Measurements from ENCODE around the gene SLFNL1. TPM values are rescaled to one million over a fixed set of nuclear protein-coding genes. Genes with fewer than 3 reads are reported as not detected.

The SLFNL1 gene
- total and polyA plus RNA-seq, 2 donors (not counting 1 experiment from before 2014, with no cell fraction given) = 0.18 to 1.2 TPM

- TF ChIP-seq, protein P1, sequence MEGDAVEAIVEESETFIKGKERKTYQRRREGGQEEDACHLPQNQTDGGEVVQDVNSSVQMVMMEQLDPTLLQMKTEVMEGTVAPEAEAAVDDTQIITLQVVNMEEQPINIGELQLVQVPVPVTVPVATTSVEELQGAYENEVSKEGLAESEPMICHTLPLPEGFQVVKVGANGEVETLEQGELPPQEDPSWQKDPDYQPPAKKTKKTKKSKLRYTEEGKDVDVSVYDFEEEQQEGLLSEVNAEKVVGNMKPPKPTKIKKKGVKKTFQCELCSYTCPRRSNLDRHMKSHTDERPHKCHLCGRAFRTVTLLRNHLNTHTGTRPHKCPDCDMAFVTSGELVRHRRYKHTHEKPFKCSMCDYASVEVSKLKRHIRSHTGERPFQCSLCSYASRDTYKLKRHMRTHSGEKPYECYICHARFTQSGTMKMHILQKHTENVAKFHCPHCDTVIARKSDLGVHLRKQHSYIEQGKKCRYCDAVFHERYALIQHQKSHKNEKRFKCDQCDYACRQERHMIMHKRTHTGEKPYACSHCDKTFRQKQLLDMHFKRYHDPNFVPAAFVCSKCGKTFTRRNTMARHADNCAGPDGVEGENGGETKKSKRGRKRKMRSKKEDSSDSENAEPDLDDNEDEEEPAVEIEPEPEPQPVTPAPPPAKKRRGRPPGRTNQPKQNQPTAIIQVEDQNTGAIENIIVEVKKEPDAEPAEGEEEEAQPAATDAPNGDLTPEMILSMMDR (IDR thresholded peaks at IDR 0.05) = no peak
- TF ChIP-seq EZH2 (IDR thresholded peaks at IDR 0.05; ENCODE audit: borderline replicate concordance, insufficient read depth, low read depth, low read length, poor library complexity, severe bottlenecking) = no peak
Measured at GRCh38 chr1:41024953-41025352, 3.4 kb upstream of the SLFNL1 start.

DNA sequence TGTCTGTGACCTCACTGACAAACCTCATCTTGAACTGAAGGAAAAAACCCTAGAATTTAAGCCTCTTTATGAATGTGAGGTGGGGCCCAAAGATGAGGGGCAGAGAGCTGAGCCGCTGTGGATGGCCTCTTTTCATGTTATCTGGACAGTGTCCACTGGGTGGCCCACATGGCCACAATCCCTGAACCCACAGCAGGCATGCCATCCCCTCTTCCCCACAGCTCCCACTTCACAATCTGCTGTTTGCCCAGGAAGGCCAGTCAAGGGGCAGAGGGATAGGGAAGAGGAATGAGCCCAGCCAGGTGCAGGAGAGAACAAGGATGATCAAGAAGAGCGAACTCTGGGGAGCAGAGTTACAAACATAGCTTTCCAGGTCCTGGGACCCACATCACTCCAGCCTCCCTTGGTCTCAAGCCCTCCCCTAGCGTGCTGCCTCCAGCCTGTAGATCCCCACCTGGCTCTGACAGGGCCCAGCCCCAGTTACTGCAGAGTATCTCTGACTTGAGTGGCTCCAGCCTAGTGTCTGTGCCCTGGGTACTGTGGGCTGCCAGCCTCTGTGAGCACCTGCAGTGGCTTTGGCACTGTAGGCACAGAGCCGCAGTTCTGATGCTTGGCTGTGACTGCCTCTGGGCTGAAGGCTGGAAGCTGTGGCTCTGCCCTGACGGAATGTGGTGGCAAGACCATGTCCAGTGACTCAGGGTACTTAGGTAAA, 1.9 kb upstream of the SLFNL1 start:
- intact Hi-C loops (cut with micrococcal nuclease) = no loop called here
- no peak overlapping the region for H2AFZ ChIP-seq (ENCODE audit: insufficient read depth, low read depth, low read length, poor library complexity, severe bottlenecking)
- no peak overlapping the region for H3K27ac ChIP-seq (ENCODE audit: low read length in 2 of 2)
- peaks cover 27% of the 10 kb centered on the region for H3K4me1 Mint-ChIP-seq
- H3K9me3 Mint-ChIP-seq (ENCODE audit: insufficient read depth) = no peaks in the 10 kb centered on the region
- 99% methylated on average over 4 of the region's 5 CpGs for WGBS (ENCODE audit: insufficient coverage)
- H3K27ac Mint-ChIP-seq = peak overlapping the region; percentile 64
- no peak overlapping the region for H3K4me3 ChIP-seq (ENCODE audit: control extremely low read depth in 1 of 5, extremely low read depth in 1 of 5, insufficient read depth in 1 of 5, low read depth in 2 of 5, low read length in 4 of 5)
- CTCF ChIA-PET = no interaction called here
- peaks cover 0 to 7% (median 0%) of the 10 kb centered on the region in 3 donors for H3K9me3 ChIP-seq (ENCODE audit: control extremely low read depth in 1 of 3, control insufficient read depth in 2 of 3, insufficient read depth in 1 of 3, low read length in 2 of 3)
- POLR2A ChIA-PET = no interaction called here
- no peak overlapping the region for H3K9ac ChIP-seq (ENCODE audit: low read length)
- H3K27me3 Mint-ChIP-seq = no peaks in the 10 kb centered on the region
- H3K27me3 ChIP-seq (replicated peaks in 1 of 4; ENCODE audit: control extremely low read depth in 1 of 4, control insufficient read depth in 3 of 4, insufficient read depth in 4 of 4, low read length in 3 of 4) = no peaks in the 10 kb centered on the region
- no peaks in the 10 kb centered on the region for H4K20me1 ChIP-seq (ENCODE audit: control insufficient read depth, insufficient read depth, low read length, poor library complexity, severe bottlenecking)
- TF ChIP-seq, protein P1 (IDR thresholded peaks at IDR 0.05) = no peak
- H3K4me3 Mint-ChIP-seq = no peak overlapping the region
- peaks cover 16 to 34% of the 10 kb centered on the region in 2 donors for H3K4me1 ChIP-seq (ENCODE audit: control insufficient read depth in 2 of 2, insufficient read depth in 2 of 2, low read length in 2 of 2)
- no peak for DNase-seq
- ATAC-seq (ENCODE audit: low read depth) = no peak
- peaks cover 1 to 11% of the 10 kb centered on the region in 2 experiments for H3K36me3 ChIP-seq (replicated peaks in 1 of 2; ENCODE audit: control extremely low read depth in 1 of 2, control insufficient read depth in 1 of 2, extremely low read depth in 1 of 2, insufficient read depth in 2 of 2, low read length in 1 of 2)
- H3K79me2 ChIP-seq (ENCODE audit: control insufficient read depth, insufficient read depth, low read length) = no peaks in the 10 kb centered on the region
- H3K4me2 ChIP-seq (replicated peaks; ENCODE audit: low read depth, low read length, poor library complexity, severe bottlenecking) = no peak overlapping the region

More at GRCh38 chr1:41024953-41025352, 3.4 kb upstream of the SLFNL1 start:
- Histone ChIP-seq H3K27ac (ENCODE audit: low read length in 2 of 2) (peak overlapping the region in 1 of 2 donors; percentile 32), H3K79me2 (ENCODE audit: control insufficient read depth, insufficient read depth, low read length) (no peaks in the 10 kb centered on the region), H3K4me3 (ENCODE audit: control extremely low read depth in 1 of 5, extremely low read depth in 1 of 5, insufficient read depth in 1 of 5, low read depth in 2 of 5, low read length in 4 of 5) (no peak overlapping the region), H3K27me3 (replicated peaks in 1 of 4; ENCODE audit: control extremely low read depth in 1 of 4, control insufficient read depth in 3 of 4, insufficient read depth in 4 of 4, low read length in 3 of 4) (no peaks in the 10 kb centered on the region), H3K36me3 (replicated peaks in 1 of 2; ENCODE audit: control extremely low read depth in 1 of 2, control insufficient read depth in 1 of 2, extremely low read depth in 1 of 2, insufficient read depth in 2 of 2, low read length in 1 of 2) (peaks cover 1 to 16% of the 10 kb centered on the region in 2 experiments), H3K9me3 (ENCODE audit: control extremely low read depth in 1 of 3, control insufficient read depth in 2 of 3, insufficient read depth in 1 of 3, low read length in 2 of 3) (peaks cover 0 to 7% (median 0%) of the 10 kb centered on the region in 3 donors), H2AFZ (ENCODE audit: insufficient read depth, low read depth, low read length, poor library complexity, severe bottlenecking) (no peak overlapping the region), H4K20me1 (ENCODE audit: control insufficient read depth, insufficient read depth, low read length, poor library complexity, severe bottlenecking) (no peaks in the 10 kb centered on the region), H3K4me2 (replicated peaks; ENCODE audit: low read depth, low read length, poor library complexity, severe bottlenecking) (no peak overlapping the region), H3K9ac (ENCODE audit: low read length) (no peak overlapping the region), H3K4me1 (ENCODE audit: control insufficient read depth in 2 of 2, insufficient read depth in 2 of 2, low read length in 2 of 2) (peaks cover 16 to 34% of the 10 kb centered on the region in 2 donors)
- ChIA-PET POLR2A (no interaction called here), CTCF (no interaction called here)
- intact Hi-C loops (cut with micrococcal nuclease) = no loop called here
- H3K4me1 Mint-ChIP-seq = peaks cover 22% of the 10 kb centered on the region
- ATAC-seq (ENCODE audit: low read depth) = no peak
- no peaks in the 10 kb centered on the region for H3K9me3 Mint-ChIP-seq (ENCODE audit: insufficient read depth)
- WGBS (ENCODE audit: insufficient coverage) = no CpG with 5 or more reads among the region's 2 CpGs
- H3K27me3 Mint-ChIP-seq = no peaks in the 10 kb centered on the region
- H3K27ac Mint-ChIP-seq = no peak overlapping the region
- DNase-seq = no peak
- H3K4me3 Mint-ChIP-seq = no peak overlapping the region

Data from B cell (primary cell).